Thymus (tissue), 11 donors: Measurements from ENCODE around the gene PPP1R15B. TPM values are rescaled to one million over a fixed set of nuclear protein-coding genes. Genes with fewer than 3 reads are reported as not detected.
"Not testable (repeated sequence)": the region's sequence is repeated elsewhere in the genome, so short reads cannot be mapped to it uniquely, and the experiment has no call there.

Experiments
- DNase-seq, 9 donors: peaks; one replicate each; pipeline ENCODE4 v3.0.0-alpha.2; 2013; ENCODE audit warnings: low spot score in 9 of 9, low read depth in 6 of 9, missing footprints in 1 of 9
- H3K27ac ChIP-seq, 2 donors: one replicate each; pipeline ENCODE4 v1.5.1; 2013; ENCODE audit warnings: control low read depth in 1 of 2, low read depth in 1 of 2, low read length in 1 of 2, mild to moderate bottlenecking in 1 of 2, moderate library complexity in 1 of 2
- H3K27me3 ChIP-seq, 2 donors: one replicate each; pipeline ENCODE4 v1.5.1; 2013; ENCODE audit warnings: low read length in 1 of 2; ENCODE audit not compliant: control insufficient read depth in 2 of 2, insufficient read depth in 1 of 2
- H3K36me3 ChIP-seq, 2 donors: one replicate each; pipeline ENCODE4 v1.5.1; 2013; ENCODE audit warnings: low read length in 1 of 2, mild to moderate bottlenecking in 1 of 2, moderate library complexity in 1 of 2; ENCODE audit not compliant: control insufficient read depth in 2 of 2, insufficient read depth in 2 of 2
- H3K4me1 ChIP-seq, 2 donors: one replicate each; pipeline ENCODE4 v1.5.1; 2013; ENCODE audit warnings: low read length in 2 of 2; ENCODE audit not compliant: control insufficient read depth in 2 of 2, insufficient read depth in 2 of 2
- H3K4me3 ChIP-seq, 2 donors: one replicate each; pipeline ENCODE4 v1.5.1; 2013; ENCODE audit warnings: low read length in 2 of 2, control low read depth in 1 of 2, mild to moderate bottlenecking in 1 of 2
- H3K9me3 ChIP-seq, 2 donors: one replicate each; pipeline ENCODE4 v1.5.1; 2013; ENCODE audit warnings: low read length in 1 of 2, mild to moderate bottlenecking in 1 of 2; ENCODE audit not compliant: control insufficient read depth in 2 of 2, insufficient read depth in 1 of 2
- WGBS: extraction: QIAGEN DNeasy Blood & Tissue Kit; methylation state at CpG from one replicate; pipeline ENCODE4 v1.1.7; 2013; 5-methylcytosine and 5-hydroxymethylcytosine counted together
- polyA plus RNA-seq: library from polyadenylated mRNA; stranded (reverse); fragments of 200-250 nt; gene quantifications from one replicate; pipeline ENCODE4 v1.2.3, GENCODE V29; 2013
- total RNA-seq: library from RNA; stranded (reverse); fragments of 120-200 nt; gene quantifications from one replicate; pipeline ENCODE4 v1.2.4, GENCODE V29; 2013
- donor health status: healthy.

The PPP1R15B gene
- total and polyA plus RNA-seq, 2 donors: 26.2 to 29.8 TPM

- 98% methylated on average over 9 of the region's 9 CpGs for WGBS
- Histone ChIP-seq H3K9me3 (no peaks in the 10 kb centered on the region), H3K27ac (no peak overlapping the region), H3K4me1 (no peaks in the 10 kb centered on the region), H3K4me3 (no peak overlapping the region), H3K36me3 (peaks cover 72 to 74% of the 10 kb centered on the region in 2 donors), H3K27me3 (no peaks in the 10 kb centered on the region)
- no peak for DNase-seq
Observed at GRCh38 chr1:204426971-204427701, 15.5 kb upstream of the PPP1R15B start.

GRCh38 chr1:204426474-204426873 lies 14.9 kb upstream of the PPP1R15B start:
- Histone ChIP-seq H3K36me3 (peaks cover 67 to 68% of the 10 kb centered on the region in 2 donors), H3K4me3 (no peak overlapping the region), H3K27ac (no peak overlapping the region), H3K27me3 (no peaks in the 10 kb centered on the region), H3K4me1 (no peaks in the 10 kb centered on the region), H3K9me3 (no peaks in the 10 kb centered on the region)
- WGBS: 98% methylated on average over 2 of the region's 2 CpGs
- no peak for DNase-seq

DNA sequence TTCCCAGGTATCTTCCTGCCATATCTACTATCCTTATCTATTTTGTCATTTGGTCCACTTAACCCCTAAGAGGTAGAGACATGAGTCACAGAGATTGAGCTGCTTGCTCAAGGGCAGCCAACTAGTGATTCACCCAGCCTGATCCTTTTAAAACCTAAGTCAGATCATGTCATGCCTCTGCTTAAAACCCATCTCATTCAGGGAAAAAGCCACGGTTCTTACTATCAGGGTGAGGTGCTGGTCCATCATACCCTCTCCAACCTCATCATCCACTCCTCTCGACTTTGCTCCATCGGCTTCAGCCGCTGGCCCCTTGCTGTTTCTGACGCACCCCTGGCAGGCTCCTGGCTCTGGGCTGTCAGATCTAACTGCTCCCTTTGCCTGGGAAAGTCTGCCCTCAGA lies 14.4 kb upstream of the PPP1R15B start:
- Histone ChIP-seq H3K4me3 (no peak overlapping the region), H3K27me3 (no peaks in the 10 kb centered on the region), H3K9me3 (no peaks in the 10 kb centered on the region), H3K4me1 (no peaks in the 10 kb centered on the region), H3K36me3 (peaks cover 64 to 66% of the 10 kb centered on the region in 2 donors), H3K27ac (no peak overlapping the region)
- DNase-seq: no peak
- 97% methylated on average over 5 of the region's 5 CpGs for WGBS

GRCh38 chr1:204424621-204425020 lies 13.0 kb upstream of the PPP1R15B start:
- H3K4me1 ChIP-seq: peaks cover 0 to 2% of the 10 kb centered on the region in 2 donors
- DNase-seq: no peak
- no peaks in the 10 kb centered on the region for H3K9me3 ChIP-seq
- H3K27me3 ChIP-seq: no peaks in the 10 kb centered on the region
- H3K27ac ChIP-seq: no peak overlapping the region
- peaks cover 57 to 58% of the 10 kb centered on the region in 2 donors for H3K36me3 ChIP-seq
- whole genome bisulfite sequencing: 96% methylated on average over 10 of the region's 10 CpGs
- H3K4me3 ChIP-seq: no peak overlapping the region

GRCh38 chr1:204422061-204422705 lies 10.6 kb upstream of the PPP1R15B start:
- H3K4me1 ChIP-seq: peaks cover 0 to 14% of the 10 kb centered on the region in 2 donors
- H3K27ac ChIP-seq, H3K27me3 ChIP-seq, DNase-seq, H3K4me3 ChIP-seq, H3K9me3 ChIP-seq: not testable (repeated sequence)
- peaks cover 41% of the 10 kb centered on the region in 2 donors for H3K36me3 ChIP-seq
- 97% methylated on average over 8 of the region's 8 CpGs for WGBS

DNA sequence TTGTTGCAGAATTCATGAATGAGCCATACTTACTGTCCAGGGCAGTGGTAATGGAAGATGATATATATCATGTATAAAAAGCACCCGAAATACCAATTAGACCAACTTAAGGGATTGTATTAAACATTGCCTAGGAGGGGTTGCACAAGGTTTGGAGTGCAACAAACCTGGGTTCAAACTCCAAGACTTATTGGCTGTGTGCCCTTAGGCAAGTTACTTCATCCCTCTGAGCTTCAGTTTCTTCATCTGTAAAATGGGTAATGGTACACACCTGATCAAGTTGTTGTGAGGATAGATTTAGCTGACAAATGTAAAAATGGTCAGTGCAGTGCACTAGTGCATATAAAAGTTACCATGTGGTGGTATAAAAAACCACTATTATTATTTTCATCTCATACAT lies 9.8 kb upstream of the PPP1R15B start:
- no peak overlapping the region for H3K27ac ChIP-seq
- H3K36me3 ChIP-seq: peaks cover 35% of the 10 kb centered on the region in 2 donors
- no peak overlapping the region for H3K4me3 ChIP-seq
- no peaks in the 10 kb centered on the region for H3K27me3 ChIP-seq
- 97% methylated on average over 1 of the region's 1 CpG for WGBS
- DNase-seq: no peak
- H3K9me3 ChIP-seq: no peaks in the 10 kb centered on the region
- H3K4me1 ChIP-seq: peaks cover 0 to 16% of the 10 kb centered on the region in 2 donors

GRCh38 chr1:204420039-204421004 lies 8.7 kb upstream of the PPP1R15B start:
- no peaks in the 10 kb centered on the region for H3K9me3 ChIP-seq
- H3K27ac ChIP-seq: peak overlapping the region; percentile 37 to 76
- H3K27me3 ChIP-seq: no peaks in the 10 kb centered on the region
- no peak overlapping the region for H3K4me3 ChIP-seq
- peak in 1 of 9 donors; percentile 35 for DNase-seq
- H3K4me1 ChIP-seq: peaks cover 0 to 16% of the 10 kb centered on the region in 2 donors
- peaks cover 24 to 27% of the 10 kb centered on the region in 2 donors for H3K36me3 ChIP-seq
- WGBS: 94% methylated on average over 7 of the region's 7 CpGs

GRCh38 chr1:204419064-204419403 lies 7.4 kb upstream of the PPP1R15B start:
- H3K36me3 ChIP-seq: peaks cover 12 to 14% of the 10 kb centered on the region in 2 donors
- no peak overlapping the region for H3K4me3 ChIP-seq
- H3K4me1 ChIP-seq: peaks cover 0 to 16% of the 10 kb centered on the region in 2 donors
- no peak for DNase-seq
- no peaks in the 10 kb centered on the region for H3K9me3 ChIP-seq
- no peaks in the 10 kb centered on the region for H3K27me3 ChIP-seq
- no peak overlapping the region for H3K27ac ChIP-seq
